RPMI8226 (cell line): Measurements from ENCODE around the gene FBXO34.

Experiments
- DNase-seq: peaks from one replicate; pipeline ENCODE4 v3.0.0-alpha.2; 2015

The FBXO34 gene, protein sequence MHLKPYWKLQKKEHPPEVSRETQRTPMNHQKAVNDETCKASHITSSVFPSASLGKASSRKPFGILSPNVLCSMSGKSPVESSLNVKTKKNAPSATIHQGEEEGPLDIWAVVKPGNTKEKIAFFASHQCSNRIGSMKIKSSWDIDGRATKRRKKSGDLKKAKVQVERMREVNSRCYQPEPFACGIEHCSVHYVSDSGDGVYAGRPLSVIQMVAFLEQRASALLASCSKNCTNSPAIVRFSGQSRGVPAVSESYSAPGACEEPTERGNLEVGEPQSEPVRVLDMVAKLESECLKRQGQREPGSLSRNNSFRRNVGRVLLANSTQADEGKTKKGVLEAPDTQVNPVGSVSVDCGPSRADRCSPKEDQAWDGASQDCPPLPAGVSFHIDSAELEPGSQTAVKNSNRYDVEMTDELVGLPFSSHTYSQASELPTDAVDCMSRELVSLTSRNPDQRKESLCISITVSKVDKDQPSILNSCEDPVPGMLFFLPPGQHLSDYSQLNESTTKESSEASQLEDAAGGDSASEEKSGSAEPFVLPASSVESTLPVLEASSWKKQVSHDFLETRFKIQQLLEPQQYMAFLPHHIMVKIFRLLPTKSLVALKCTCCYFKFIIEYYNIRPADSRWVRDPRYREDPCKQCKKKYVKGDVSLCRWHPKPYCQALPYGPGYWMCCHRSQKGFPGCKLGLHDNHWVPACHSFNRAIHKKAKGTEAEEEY

DNA sequence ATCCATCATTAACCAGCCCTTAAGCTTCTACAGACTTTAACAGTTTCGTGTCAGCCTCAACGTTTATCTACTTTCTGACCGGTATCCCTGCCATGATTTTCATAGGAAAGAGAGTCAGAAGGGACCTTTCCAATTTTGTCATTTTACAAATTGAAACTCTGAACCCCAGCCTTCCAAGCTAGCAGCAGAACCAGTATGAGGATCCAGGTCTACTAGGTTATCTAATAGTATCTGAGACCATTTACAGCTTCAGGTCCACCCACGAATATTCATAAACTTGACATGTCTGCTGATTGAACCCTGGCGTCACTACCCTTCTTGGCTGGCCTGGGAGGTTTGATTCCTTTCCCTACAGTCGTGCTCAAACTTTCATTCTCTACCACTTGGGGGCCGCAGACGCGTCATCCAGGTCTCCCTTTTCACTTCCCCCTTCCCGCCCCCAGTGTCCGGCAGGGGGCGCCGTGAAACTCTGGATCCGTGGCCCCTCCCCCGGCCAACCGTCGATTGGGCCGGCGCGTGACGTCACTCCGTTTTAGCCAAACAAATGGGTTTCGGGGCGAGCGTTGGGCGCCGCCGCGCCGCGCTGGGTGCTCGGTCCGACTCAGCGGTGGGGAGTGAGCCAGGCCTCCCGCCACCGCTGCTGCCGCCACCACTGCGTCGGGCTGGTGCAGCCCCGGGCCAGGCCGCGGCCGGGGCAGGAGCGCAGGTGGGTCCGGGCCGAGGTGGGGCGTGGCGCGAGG lies at the start of gene FBXO34:
Gene FBXO34, plus strand, starts transcription at position 590 of the 740 bp plus-strand sequence. CDS start 78,970 bp downstream, outside the sequence.
- DNase-seq, result peak; percentile 97

DNA sequence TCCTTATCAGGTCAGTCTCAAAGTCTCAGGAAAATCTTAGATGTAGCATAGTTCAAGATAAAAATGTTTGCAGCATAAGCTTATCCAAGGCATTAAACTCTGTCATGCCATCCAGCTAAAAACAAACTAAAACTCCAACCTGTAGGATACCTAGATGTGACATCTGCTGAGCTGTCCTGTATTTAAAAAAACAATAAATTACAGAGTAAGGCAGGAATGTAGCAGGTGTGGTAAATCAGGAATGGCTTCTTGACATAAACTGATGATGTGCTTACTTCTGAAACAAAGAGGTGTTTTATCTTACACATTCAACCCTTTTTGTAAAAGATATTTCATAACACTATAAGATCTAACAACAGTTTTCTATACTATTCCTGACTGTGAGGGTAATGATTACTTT lies 49.3 kb upstream of the FBXO34 start:
- DNase-seq, result no peak

DNA sequence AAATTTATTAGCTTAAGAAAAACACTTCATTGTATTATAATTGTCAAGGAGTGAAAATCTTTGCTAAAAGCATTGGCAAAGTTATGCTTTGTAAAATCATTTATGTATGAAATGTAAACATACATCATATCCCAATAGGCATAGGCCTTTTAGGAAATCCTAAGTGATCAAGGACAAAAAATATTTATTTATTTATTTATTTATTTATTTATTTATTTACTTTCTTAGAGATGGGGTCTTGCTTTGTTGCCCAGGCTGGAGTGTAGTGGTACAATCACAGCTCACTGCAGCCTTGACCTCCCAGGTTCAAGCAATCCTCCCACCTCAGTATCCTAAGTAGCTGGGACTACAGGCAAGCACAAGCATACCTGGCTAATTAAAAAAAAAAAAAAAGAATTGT lies 47.9 kb upstream of the FBXO34 start:
- DNase-seq, result no peak

GRCh38 chr14:55228261-55228660 lies 43.0 kb upstream of the FBXO34 start:
- DNase-seq, result no peak

DNA sequence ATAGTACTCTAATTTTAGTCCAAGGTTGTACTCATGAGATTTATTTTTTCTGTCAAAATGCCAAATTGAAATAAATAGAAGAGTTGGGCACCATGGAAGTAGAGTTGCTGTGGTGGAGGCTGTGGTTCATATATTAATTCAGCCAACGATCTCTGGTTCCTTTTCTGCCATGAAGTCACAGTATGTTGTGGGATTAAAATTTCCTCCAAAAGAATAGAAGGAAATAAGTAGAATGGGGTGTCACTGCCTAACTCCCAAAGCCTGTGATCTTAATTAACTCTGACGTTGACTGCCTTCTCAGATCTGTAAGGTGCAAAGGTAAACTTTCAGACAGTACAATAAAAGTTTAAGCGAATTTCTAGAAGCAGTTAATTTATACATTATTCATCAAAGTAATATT lies 37.6 kb upstream of the FBXO34 start:
- no peak for DNase-seq

- no peak for DNase-seq
These were observed 33.1 kb upstream of the FBXO34 start for GRCh38 chr14:55238019-55238680.

DNA sequence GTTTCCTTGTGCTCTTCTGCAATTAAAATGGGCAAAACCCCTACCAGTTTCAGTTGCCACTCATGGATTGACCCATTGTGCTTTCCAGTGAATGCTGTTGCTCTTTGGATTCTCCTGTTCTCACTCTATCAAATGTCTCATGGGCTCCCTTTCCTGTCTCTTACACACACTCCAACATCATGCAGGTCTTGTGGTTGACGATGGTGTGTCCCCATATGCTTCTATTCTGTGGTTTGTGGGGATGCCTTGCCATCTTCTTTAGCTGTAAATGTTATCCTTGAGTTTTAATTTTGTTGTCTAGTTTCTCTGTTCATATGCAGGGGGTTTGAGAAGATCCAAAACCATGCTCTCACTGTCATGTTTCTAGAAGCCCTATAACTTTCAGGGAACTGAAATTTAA lies 31.9 kb upstream of the FBXO34 start:
- no peak for DNase-seq

- no peak for DNase-seq
These were observed 30.6 kb upstream of the FBXO34 start for GRCh38 chr14:55240526-55241178.

GRCh38 chr14:55241673-55242072 lies 29.5 kb upstream of the FBXO34 start:
- no peak for DNase-seq

DNA sequence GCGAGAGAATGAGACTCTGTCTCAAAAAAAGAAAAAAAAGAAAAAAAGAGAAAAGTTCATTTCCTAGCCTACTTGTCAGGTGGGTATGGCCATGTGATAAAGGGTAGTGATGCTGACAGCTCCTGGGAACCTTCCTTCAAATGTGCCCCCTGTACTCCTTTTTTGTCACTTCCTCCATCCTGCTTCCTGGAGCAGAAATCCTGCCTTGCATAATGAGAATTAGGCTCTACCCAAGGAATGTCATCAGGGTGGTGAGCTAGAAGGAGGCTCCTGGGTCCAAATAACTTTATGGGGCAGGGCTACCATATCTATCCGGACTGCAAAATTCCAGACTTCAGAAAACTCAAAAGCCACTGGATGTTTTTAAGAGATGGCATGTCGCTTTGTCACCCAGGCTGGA lies 27.8 kb upstream of the FBXO34 start:
- DNase-seq, result no peak

DNA sequence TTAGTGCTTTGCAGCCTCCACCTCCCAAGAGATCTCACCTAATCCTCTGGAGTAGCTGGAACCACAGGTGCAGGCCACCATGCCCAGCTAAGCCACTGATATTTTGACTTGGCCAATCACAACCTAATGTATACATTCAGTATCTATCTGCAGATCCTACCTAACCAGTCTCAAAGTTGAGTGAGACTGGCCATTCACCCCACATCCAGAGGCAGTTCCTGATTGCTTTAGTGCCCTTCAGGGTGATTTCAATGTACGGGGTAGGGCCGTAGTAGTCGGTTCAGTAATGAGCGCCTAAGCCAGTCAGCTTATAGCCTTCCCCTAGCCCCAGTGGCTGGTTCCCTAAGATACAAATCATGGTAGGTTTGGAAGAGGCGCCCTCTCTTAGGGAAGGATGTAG lies 27.4 kb upstream of the FBXO34 start:
- no peak for DNase-seq

DNA sequence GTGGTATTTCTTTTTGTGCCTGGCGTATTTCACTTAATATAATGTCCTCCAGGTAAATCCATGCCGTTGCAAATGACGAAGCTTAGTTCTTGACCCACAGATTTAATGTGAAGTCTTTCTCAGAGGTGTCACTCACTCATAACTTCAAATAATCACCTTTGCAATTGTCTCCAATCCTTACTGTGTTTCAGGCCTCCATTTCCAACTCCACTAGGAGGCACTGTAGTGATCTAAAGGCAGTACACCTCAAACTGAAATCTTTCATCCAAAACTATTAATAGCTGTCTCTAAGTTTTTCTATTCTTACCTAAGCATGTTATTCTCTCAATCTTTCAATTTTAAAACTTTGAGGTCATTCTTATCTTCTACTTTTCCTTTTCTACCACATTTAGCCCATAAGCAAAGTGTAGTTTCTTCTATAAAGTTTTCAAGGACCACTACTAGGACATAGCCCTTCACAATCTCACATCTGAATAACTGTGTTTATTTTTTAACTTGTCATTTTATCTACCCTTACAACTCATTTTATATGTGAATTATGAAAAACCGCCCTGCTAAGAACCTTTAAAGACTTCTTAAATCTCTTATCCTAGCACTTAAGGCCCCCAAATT lies 25.5 kb upstream of the FBXO34 start:
- peak; percentile 20 for DNase-seq

- DNase-seq, result no peak
These were observed 22.8 kb upstream of the FBXO34 start for GRCh38 chr14:55248411-55248810.

- no peak for DNase-seq
These were observed 21.8 kb upstream of the FBXO34 start for GRCh38 chr14:55249423-55249822.

DNA sequence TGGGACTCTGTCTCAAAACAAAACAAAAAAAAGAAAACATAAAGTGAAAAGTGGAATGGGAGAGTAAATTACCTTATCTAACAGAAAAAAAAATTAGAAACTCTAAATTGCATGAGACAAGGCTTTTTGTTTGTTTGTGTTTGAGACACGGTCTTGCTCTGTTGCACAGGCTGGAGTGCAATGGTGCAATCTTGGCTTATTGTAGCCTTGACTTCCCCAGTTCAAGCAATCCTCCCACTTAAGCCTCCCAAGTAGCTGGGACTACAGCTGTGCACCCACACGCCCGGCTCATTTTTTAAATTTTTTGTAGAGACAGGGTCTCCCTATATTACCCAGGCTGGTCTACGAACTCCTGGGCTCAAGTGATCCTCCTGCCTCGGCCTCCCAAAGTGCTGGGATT lies 17.9 kb upstream of the FBXO34 start:
- DNase-seq, result no peak

DNA sequence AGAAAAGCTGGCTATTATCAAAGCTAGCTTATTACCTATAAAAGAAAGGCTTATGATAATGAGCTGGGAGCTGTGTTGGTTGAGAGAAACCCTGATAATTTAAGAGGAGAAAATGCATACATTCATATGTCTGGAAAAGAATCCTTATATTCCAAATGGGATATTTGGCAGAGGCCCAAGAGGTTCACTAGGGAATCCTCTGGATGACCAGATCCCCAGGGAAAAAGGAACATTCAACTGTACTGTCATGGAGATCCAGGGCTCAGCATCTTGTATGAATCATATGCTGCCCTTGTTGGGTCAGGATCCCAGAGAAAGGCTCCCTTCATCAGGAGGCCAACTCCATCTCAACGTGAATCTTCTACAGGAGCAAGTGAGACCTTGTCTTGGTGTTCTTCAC lies 16.6 kb upstream of the FBXO34 start:
- no peak for DNase-seq

GRCh38 chr14:55255979-55256378 lies 15.2 kb upstream of the FBXO34 start:
- no peak for DNase-seq

DNA sequence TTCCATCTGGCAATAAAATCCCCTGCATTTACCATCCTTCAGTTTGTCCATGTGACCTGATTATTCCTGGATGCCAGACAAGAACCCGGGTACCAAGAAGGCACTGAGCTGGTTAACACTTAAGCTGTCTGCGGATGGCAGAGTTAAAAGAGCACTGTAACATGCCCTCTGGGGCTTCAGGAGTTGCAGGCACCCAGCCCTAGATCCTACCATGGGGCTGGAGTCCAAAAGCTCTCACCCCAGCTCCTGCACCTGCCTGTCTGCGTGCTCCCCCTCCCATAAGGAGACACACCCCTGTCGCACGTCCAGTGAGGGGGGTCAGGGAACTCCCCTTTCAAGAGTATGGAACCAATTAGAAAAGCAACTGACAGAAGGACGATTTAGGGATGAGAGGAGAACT lies 14.6 kb upstream of the FBXO34 start:
- DNase-seq, result no peak

GRCh38 chr14:55265197-55265596 lies 6.0 kb upstream of the FBXO34 start:
- DNase-seq, result peak; percentile 33

DNA sequence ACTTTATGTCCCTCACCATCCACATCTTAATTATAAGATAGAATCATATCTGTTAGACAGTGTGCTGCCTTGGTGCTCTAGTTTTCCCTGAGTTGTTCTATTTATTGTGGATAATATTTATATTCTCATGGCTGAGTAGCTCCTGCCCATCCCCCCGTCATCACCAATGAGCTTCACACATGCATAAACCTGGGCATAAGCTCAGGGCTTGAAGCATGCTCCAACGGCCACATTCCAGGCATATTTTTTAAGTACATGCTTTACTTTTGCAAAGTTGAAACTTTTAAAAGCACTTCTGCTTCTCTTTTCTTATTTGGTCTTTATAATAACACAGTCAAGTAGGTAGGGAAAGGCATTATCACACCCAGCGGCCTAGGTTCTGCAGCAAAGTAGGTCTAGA lies 3.4 kb upstream of the FBXO34 start:
- no peak for DNase-seq

- peak; percentile 72 for DNase-seq
These were observed 514 bp downstream of the FBXO34 start for GRCh38 chr14:55271572-55272298.
